ENCODE measurements around the gene MRPS2.
"Not testable (repeated sequence)": the region's sequence is repeated elsewhere in the genome, so short reads cannot be mapped to it uniquely, and the experiment has no call there.

MRPS2 gene

GRCh38 chr9:135534826-135535225 lies 34.3 kb downstream of the MRPS2 start:
- not testable (repeated sequence) for DNase-seq

DNA sequence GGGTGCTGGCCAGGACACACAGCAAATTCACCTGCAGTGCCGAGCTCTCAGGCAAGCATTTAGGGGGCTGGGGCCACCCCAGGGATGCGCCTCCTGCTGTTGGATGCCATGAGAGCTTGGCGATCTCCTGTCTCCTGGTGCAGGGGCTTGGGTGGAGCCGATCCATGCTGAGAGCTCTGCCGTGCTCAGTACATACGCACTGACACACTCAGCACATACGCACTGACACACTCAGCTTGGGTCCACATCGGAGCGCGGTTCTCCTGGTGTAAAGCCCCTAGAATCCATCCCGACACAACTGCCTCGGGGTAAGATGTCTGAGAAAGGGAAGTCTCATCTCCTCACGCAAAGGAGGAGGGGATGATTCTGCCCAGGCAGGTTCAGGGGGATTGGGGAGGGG lies 35.1 kb downstream of the MRPS2 start:
- not testable (repeated sequence) for DNase-seq

- DNase-seq = no peak
Observed at GRCh38 chr9:135536216-135536615, 35.7 kb downstream of the MRPS2 start.

- DNase-seq = not testable (repeated sequence)
Observed at GRCh38 chr9:135543262-135543894, 42.9 kb downstream of the MRPS2 start.

- DNase-seq = no peak
Observed at GRCh38 chr9:135544981-135545635, 44.6 kb downstream of the MRPS2 start.

DNA sequence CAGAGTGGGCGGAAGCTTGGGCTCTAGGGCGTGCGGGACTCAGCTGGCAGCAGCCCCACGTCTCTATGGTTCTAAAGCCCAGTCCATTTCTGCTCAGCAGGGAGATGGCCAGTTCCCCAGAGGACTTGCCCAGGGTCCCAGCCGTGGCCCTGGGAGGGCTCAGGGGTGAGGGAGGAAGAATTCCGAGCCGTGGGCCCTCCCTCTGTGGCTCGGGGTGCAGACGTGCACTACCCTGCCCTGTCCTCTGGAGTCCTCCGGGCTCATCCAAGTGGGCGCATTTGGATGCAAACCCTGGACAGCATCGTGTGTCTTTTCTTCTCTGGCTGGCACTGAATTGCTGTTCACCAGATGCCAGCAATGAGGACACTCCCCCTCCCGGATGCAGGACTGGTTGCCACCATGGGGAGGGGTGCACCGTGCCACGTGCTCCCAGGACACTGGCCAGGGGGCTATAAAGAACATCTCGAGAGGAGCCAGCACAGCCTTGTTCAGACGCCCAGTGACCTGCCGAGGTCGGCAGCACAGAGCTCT lies 45.2 kb downstream of the MRPS2 start, which contains the start of gene OBP2A:
Gene OBP2A, plus strand, starts transcription at position 481 of the 531 bp plus-strand sequence. CDS start 55 bp downstream, outside the sequence.
- not testable (repeated sequence) for DNase-seq

DNA sequence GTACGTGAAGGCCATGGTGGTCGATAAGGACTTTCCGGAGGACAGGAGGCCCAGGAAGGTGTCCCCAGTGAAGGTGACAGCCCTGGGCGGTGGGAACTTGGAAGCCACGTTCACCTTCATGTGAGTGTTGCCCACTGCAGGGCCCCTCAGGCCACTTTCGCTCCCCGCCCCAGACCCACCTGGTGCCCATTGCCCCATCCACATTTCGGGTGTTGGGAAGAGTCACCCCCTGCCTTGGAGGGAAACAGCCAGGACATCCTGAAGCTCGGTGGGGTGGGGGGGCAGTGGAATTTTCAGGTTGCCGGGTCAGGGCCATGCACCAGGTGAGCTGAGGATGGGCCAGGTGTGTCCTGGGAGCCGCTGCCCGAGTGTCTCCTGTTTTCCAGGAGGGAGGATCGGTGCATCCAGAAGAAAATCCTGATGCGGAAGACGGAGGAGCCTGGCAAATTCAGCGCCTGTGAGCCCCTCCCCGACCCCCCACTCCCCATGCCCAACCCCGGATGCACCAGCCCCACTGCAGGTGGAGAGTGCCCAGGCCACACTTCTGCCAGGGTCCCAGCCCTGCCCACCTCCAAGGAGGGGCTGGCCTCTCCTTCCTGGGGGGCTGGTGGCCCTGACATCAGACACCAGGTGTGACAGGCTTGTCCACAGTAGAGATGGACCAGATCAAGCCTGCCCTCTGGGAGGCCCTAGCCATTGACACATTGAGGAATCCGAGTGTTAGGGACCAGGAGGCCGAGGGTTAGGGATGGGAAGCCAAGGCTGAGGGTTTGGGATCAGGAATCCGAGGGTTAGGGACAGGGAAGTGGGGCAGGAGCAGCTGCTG lies 46.5 kb downstream of the MRPS2 start:
- DNase-seq = not testable (repeated sequence)

DNA sequence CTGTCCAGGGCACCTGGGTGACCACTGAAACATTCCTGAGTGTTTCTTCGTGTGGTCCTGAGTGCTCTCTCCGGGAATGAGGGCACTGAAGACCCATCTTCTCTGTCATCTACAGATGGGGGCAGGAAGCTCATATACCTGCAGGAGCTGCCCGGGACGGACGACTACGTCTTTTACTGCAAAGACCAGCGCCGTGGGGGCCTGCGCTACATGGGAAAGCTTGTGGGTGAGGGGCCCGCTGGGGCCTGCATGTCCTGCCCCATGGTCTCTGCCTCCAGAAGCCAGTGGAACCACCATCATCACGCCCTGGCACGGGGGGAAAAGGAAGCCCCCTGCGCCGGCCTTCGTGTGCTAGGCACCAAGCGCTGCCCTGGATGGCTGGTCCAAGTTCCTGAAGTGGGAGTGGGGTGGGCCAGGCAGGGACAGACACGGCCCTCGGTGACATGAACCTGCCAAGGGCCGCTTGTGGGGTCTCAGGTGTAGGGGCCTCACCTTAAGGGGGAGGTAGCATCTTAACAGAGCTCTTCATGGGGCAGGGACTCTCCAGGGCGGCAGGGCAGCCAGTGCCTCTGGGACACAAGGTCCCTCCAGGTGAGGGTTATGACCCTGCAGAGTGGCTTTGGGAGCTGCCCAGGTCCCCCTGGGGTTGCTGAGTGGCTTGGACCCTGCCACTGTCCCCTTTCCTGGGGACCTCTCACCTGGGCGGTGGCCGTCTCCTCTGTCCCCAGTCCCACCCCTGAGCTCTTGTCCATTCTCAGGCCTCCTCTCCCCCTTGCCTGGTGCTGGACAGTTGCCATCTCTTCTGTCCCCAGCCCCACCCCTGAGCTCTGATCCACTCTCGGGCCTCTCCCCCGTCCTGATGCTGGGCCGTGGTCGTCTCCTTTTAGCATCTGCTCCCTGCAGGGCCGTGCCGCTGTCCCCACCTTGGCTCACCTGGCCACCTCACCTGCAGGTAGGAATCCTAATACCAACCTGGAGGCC lies 47.6 kb downstream of the MRPS2 start:
- DNase-seq = no peak

- DNase-seq = not testable (repeated sequence)
Observed at GRCh38 chr9:135549478-135550343, 49.2 kb downstream of the MRPS2 start.

GRCh38 chr9:135550344-135550918 lies 49.9 kb downstream of the MRPS2 start:
- DNase-seq = no peak

GRCh38 chr9:135551031-135551430 lies 50.5 kb downstream of the MRPS2 start:
- no peak for DNase-seq

DNA sequence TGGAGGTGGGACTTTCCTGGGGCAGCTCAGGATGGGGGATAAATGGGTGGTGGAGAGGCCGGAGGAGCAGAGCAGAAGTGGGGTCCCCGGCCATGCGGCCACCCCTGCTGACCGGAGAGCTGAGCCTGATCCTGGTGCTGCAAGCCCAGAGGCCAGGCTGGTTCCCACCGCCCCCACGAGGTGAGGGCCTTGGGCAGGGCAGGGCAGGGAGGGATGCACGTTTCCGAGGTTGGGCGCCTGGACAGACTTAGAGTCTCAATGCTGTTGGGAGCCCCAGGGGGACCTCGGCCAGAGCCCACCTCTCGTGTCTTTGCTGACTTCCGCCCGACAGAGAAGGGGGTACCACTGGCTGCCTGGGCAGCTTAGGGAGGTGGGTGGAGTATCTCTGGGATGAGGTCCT lies 51.0 kb downstream of the MRPS2 start:
- DNase-seq = no peak

GRCh38 chr9:135552021-135552697 lies 51.7 kb downstream of the MRPS2 start:
- no peak for DNase-seq

DNA sequence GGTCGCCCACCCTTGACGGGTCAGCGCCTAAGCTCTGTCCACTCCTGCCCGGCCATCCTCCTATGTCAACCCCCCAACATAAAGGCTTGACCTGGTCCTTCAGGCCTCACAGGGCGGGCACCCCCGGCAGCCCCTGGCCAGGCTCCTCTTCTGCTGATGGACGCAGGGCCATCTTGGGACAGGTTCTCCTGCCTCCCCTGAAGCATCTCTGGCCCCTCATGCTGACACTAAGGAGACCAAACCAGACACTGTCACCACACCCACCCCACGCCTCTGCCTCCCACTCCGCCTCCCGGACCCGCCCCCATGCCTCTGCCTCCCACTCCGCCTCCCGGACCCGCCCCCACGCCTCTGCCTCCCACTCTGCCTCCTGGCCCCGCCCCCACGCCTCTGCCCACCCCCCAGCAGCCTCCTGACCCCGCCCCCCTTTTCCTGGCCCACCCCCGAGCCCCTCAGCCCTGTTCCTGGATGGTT lies 52.3 kb downstream of the MRPS2 start:
- DNase-seq = no peak

Measured in bone marrow (tissue), 2 donors.